B cell (primary cell): ENCODE measurements around the gene PDZD8. TPM values are rescaled to one million over a fixed set of nuclear protein-coding genes. Genes with fewer than 3 reads are reported as not detected.

Source experiments
- ATAC-seq: fragments of 200-7000 bp; cut with Tn5 transposase; one replicate; pipeline ENCODE4 v1.10.0; 2021; ENCODE audit warnings: low read depth, mild to moderate bottlenecking, moderate number of reproducible peaks, moderate library complexity
- CTCF ChIA-PET: fragments of 350-600 bp; sonication (Branson Sonifier 250); formaldehyde crosslinking; loops from one replicate; lab custom pipeline; 2021; ENCODE audit warnings: antibody characterized with exemption, inconsistent platforms; lab: Charles Lee
- POLR2A ChIA-PET: fragments of 350-600 bp; sonication (Branson Sonifier 250); formaldehyde crosslinking; loops from one replicate; lab custom pipeline; 2021; ENCODE audit warnings: antibody characterized with exemption; lab: Charles Lee
- DNase-seq: peaks from one replicate; pipeline ENCODE4 v3.0.0; 2013
- H2AFZ ChIP-seq: 2 replicates; pipeline ENCODE4 v1.6.1; 2012; ENCODE audit warnings: mild to moderate bottlenecking, low read depth, low read length; ENCODE audit not compliant: insufficient read depth, poor library complexity, severe bottlenecking
- H3K27ac ChIP-seq, 2 donors: 1 replicate in 1 of 2; 2 replicates in 1 of 2; pipeline ENCODE4 v1.5.1; 2012 to 2013; ENCODE audit warnings: low read length in 2 of 2, mild to moderate bottlenecking in 2 of 2, moderate library complexity in 1 of 2
- H3K27me3 ChIP-seq, 4 experiments: fragments of 200-600 bp in 1 of 4; sonication (generic) in 1 of 4; replicated peaks in 1 of 4; 1 replicate in 2 of 4; 2 replicates in 2 of 4; pipeline versions ENCODE4 v1.6.1 to v1.7.0; 2013 to 2016; ENCODE audit warnings: low read length in 3 of 4, mild to moderate bottlenecking in 2 of 4, mixed read lengths in 1 of 4, moderate library complexity in 1 of 4; ENCODE audit not compliant: insufficient read depth in 4 of 4, control insufficient read depth in 3 of 4; ENCODE audit errors: control extremely low read depth in 1 of 4
- H3K36me3 ChIP-seq, 2 experiments: replicated peaks in 1 of 2; 1 replicate in 1 of 2; 2 replicates in 1 of 2; pipeline versions ENCODE4 v1.6.1 to v1.7.1; 2013; ENCODE audit warnings: low read length in 1 of 2; ENCODE audit not compliant: insufficient read depth in 2 of 2, control insufficient read depth in 1 of 2; ENCODE audit errors: control extremely low read depth in 1 of 2, extremely low read depth in 1 of 2
- H3K4me1 ChIP-seq, 2 donors: fragments of 200-600 bp in 1 of 2; sonication (generic) in 1 of 2; 1 replicate in 1 of 2; 2 replicates in 1 of 2; pipeline versions ENCODE4 v1.5.1 to v1.6.1; 2013 to 2017; ENCODE audit warnings: low read length in 2 of 2; ENCODE audit not compliant: control insufficient read depth in 2 of 2, insufficient read depth in 2 of 2
- H3K4me2 ChIP-seq: replicated peaks from 2 replicates; pipeline ENCODE3; 2012; ENCODE audit warnings: mild to moderate bottlenecking, low read depth, low read length; ENCODE audit not compliant: poor library complexity, severe bottlenecking
- H3K4me3 ChIP-seq, 5 experiments: fragments of 200-600 bp in 1 of 5; sonication (generic) in 1 of 5; 1 replicate in 3 of 5; 2 replicates in 2 of 5; pipeline versions ENCODE4 v1.5.1 to v1.7.0; 2011 to 2016; ENCODE audit warnings: low read length in 4 of 5, mild to moderate bottlenecking in 4 of 5, low read depth in 2 of 5, control low read depth in 1 of 5, moderate library complexity in 1 of 5; ENCODE audit not compliant: insufficient read depth in 1 of 5; ENCODE audit errors: control extremely low read depth in 1 of 5, extremely low read depth in 1 of 5
- H3K79me2 ChIP-seq: fragments of 200-600 bp; sonication (generic); one replicate; pipeline ENCODE4 v1.6.0; 2016; ENCODE audit warnings: low read length; ENCODE audit not compliant: control insufficient read depth, insufficient read depth
- H3K9ac ChIP-seq: fragments of 200-600 bp; sonication (generic); 2 replicates; pipeline ENCODE4 v1.6.1; 2017; ENCODE audit warnings: mild to moderate bottlenecking, low read length, moderate library complexity
- H3K9me3 ChIP-seq, 3 donors: one replicate each; pipeline versions ENCODE4 v1.6.1 to v1.7.1; 2013; ENCODE audit warnings: low read length in 2 of 3; ENCODE audit not compliant: control insufficient read depth in 2 of 3, insufficient read depth in 1 of 3; ENCODE audit errors: control extremely low read depth in 1 of 3
- H4K20me1 ChIP-seq: 2 replicates; pipeline ENCODE4 v1.6.0; 2012; ENCODE audit warnings: mild to moderate bottlenecking, low read length; ENCODE audit not compliant: insufficient read depth, control insufficient read depth, poor library complexity, severe bottlenecking
- H3K27ac Mint-ChIP-seq: one replicate; pipeline ENCODE4 v1.8.0; 2021; ENCODE audit warnings: mixed read lengths
- H3K27me3 Mint-ChIP-seq: one replicate; pipeline ENCODE4 v1.8.0; 2021; ENCODE audit warnings: mixed read lengths
- H3K4me1 Mint-ChIP-seq: one replicate; pipeline ENCODE4 v1.8.0; 2021; ENCODE audit warnings: mixed read lengths
- H3K4me3 Mint-ChIP-seq: one replicate; pipeline ENCODE4 v1.8.0; 2021; ENCODE audit warnings: mixed read lengths
- H3K9me3 Mint-ChIP-seq: one replicate; pipeline ENCODE4 v1.8.0; 2022; ENCODE audit warnings: mixed read lengths; ENCODE audit not compliant: insufficient read depth
- CTCF ChIP-seq: fragments of 200-600 bp; IDR thresholded peaks from one replicate; pipeline ENCODE4 v1.8.0; 2022; ENCODE audit warnings: antibody characterized with exemption, mild to moderate bottlenecking
- EZH2 ChIP-seq: IDR thresholded peaks from 2 replicates; pipeline ENCODE4 v1.6.1; 2012; ENCODE audit warnings: borderline replicate concordance, low read depth, mild to moderate bottlenecking, moderate library complexity, low read length; ENCODE audit not compliant: insufficient read depth, poor library complexity, severe bottlenecking
- WGBS: methylation state at CpG from one replicate; pipeline ENCODE4 v1.1.5; 2013; ENCODE audit warnings: missing lambda C conversion rate; ENCODE audit not compliant: insufficient coverage; 5-methylcytosine and 5-hydroxymethylcytosine counted together
- intact Hi-C: fragments of 100-400 bp; cut with micrococcal nuclease; formaldehyde crosslinking; loops from one replicate; pipeline ENCODE4 v1.10.0; 2022
- polyA plus RNA-seq: library from polyadenylated mRNA; depleted of rRNA; stranded (reverse); fragments of >200 nt; gene quantifications from 2 replicates; pipeline ENCODE4 v1.2.3, GENCODE V29; 2012
- total RNA-seq, 2 donors: library from RNA; stranded (reverse); fragments of 120-200 nt in 1 of 2; gene quantifications; 1 replicate in 1 of 2; 2 replicates in 1 of 2; pipeline versions ENCODE4 v1.2.3 to v1.2.4, GENCODE V29; 2013 to 2022

PDZD8 gene
- total and polyA plus RNA-seq, 2 donors (not counting 1 experiment from before 2014, with no cell fraction given): 4.9 to 13.2 TPM

GRCh38 chr10:117373823-117374505 lies 1.3 kb downstream of the PDZD8 start:
- peak; percentile 49 for DNase-seq
- ChIA-PET CTCF (no interaction called here), POLR2A (no interaction called here)
- peak overlapping the region; percentile 81 for H3K27ac Mint-ChIP-seq
- no peak for ATAC-seq
- intact Hi-C loops: loop anchor here (10.0 kb wide), 1 partner anchor 1381 kb away; the partner anchor contains the start of gene CACUL1
- under 1% methylated on average over 31 of the region's 31 CpGs for WGBS
- peaks cover 17 to 24% of the 10 kb centered on the region in 2 donors for H3K4me1 ChIP-seq
- peaks cover 0 to 17% (median 4%) of the 10 kb centered on the region in 4 experiments for H3K27me3 ChIP-seq
- peak overlapping the region; percentile 92 for H3K4me2 ChIP-seq
- peaks cover 25% of the 10 kb centered on the region for H4K20me1 ChIP-seq
- peak overlapping the region; percentile 92 for H3K9ac ChIP-seq
- TF ChIP-seq CTCF: no peak
- TF ChIP-seq EZH2: no peak
- H3K4me3 ChIP-seq: peak overlapping the region; percentile 76 to 99 (median 90)
- peaks cover 59% of the 10 kb centered on the region for H3K79me2 ChIP-seq
- peak overlapping the region; percentile 98 for H2AFZ ChIP-seq
- no peaks in the 10 kb centered on the region for H3K9me3 Mint-ChIP-seq
- no peaks in the 10 kb centered on the region for H3K9me3 ChIP-seq
- H3K27ac ChIP-seq: peak overlapping the region in 1 of 2 donors; percentile 80
- H3K4me1 Mint-ChIP-seq: peaks cover 39% of the 10 kb centered on the region
- H3K36me3 ChIP-seq: no peaks in the 10 kb centered on the region
- peaks cover 11% of the 10 kb centered on the region for H3K27me3 Mint-ChIP-seq
- peak overlapping the region; percentile 97 for H3K4me3 Mint-ChIP-seq

- Histone ChIP-seq H3K27me3 (no peaks in the 10 kb centered on the region), H3K9me3 (no peaks in the 10 kb centered on the region), H2AFZ (no peak overlapping the region), H4K20me1 (peaks cover 31% of the 10 kb centered on the region), H3K4me2 (no peak overlapping the region), H3K4me3 (no peak overlapping the region), H3K27ac (no peak overlapping the region), H3K79me2 (peaks cover 86% of the 10 kb centered on the region), H3K4me1 (peaks cover 13 to 17% of the 10 kb centered on the region in 2 donors), H3K9ac (no peak overlapping the region), H3K36me3 (no peaks in the 10 kb centered on the region)
- intact Hi-C loops: loop anchor here (10.0 kb wide), 1 partner anchor 1385 kb away; the partner anchor contains the start of gene CACUL1
- WGBS: 100% methylated on average over 1 of the region's 5 CpGs
- TF ChIP-seq EZH2 (no peak), CTCF (no peak)
- Mint-ChIP-seq H3K4me1 (peaks cover 44% of the 10 kb centered on the region), H3K27ac (no peak overlapping the region), H3K4me3 (no peak overlapping the region), H3K27me3 (no peaks in the 10 kb centered on the region), H3K9me3 (no peaks in the 10 kb centered on the region)
- CTCF ChIA-PET: interaction anchor here (0.5 to 0.9 kb wide), 2 partner anchors 33 to 72 kb away, joined by 3 read pairs; no protein-coding TSS in a partner anchor
- no peak for ATAC-seq
- DNase-seq: no peak
- POLR2A ChIA-PET: no interaction called here
Observed at GRCh38 chr10:117370205-117370604, 5.0 kb downstream of the PDZD8 start.
